HG03025 (cell line): ENCODE measurements around the gene STPG3.

Experiments
- ATAC-seq: cut with Tn5 transposase; IDR thresholded peaks from one replicate; pipeline ENCODE4 v1.9.1; 2021; ENCODE audit warnings: mild to moderate bottlenecking, moderate library complexity; ENCODE audit not compliant: unreplicated experiment, low FRiP score

STPG3 gene

DNA sequence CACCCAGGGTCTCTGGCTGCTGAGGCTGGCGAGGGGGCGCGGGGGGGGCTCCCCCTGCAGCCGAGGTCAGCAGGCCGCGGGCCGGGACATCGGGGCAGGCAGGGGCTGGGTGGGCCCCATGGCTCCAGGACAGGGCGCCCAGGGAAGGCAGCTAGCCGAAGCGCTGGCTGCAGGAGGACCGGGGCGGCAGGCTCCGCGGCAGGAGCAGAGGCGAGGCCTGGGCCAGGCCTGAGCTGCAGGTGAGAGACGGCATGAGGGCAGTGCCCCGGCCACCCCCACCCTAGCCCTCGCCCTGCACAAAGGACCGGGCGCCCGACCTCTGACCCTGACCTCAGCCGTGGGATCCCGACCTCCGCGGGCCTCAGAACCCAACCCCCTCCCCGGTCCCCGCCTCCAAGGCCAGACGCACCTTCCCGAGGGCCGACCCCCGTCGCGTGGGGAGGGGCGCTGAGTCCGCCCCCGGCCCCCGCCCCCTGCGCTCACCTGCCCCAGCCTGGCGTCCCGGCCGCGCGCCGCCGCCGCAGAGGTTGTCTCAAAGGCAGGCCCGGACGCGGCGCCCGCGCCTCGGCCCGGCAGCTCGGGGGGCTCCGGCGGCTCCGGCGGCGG lies 29.5 kb upstream of the STPG3 start:
- ATAC-seq, result no peak

DNA sequence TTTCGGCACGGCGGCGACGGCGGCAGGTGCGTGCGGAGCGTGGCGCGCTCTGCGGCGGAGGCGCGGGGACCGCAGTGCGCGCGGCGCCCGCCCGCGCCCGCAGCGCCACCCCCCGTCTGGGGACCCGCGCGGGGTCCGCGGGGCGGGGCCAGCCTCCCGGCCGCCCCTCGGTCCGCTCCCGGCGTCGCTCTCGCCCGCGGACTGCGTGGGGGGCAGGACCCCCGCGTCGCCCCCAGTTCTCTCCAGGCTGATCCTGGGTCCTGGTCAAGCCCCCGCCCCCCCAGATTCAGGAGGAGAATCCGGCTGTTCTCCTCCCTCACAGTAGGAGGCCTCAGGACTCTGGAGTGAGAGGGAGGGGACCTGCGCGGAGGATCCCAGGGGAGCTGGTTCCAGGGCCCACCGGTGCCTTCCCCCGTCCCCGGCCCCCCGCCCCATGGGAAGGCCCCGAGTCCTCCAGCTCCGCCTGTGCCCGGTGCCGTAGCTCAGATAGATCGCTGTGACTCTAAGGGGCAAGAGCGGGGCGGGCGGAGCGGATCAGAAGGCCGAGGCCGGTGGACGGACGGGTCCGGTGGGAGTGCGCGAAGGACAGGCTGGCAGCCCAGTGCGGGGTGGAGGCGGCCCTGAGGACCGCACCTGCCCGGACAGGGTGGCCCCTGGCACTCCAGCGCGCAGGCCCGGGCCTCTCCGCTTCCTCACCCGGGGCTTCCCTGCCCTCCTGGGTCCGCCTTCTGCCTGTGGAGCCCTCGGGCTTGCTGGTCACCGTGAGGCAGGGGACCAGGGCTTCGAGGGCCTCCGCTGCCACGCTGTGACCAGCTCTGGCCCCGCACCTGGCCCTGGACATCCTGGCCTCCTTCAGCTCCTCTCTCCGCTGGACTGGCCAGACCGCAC lies 28.7 kb upstream of the STPG3 start, which contains the start of gene RNF208:
RNF208 (minus strand) TSS at position 51 of the 888 bp plus-strand sequence. CDS start 1,028 bp downstream, outside the sequence.
- no peak for ATAC-seq

DNA sequence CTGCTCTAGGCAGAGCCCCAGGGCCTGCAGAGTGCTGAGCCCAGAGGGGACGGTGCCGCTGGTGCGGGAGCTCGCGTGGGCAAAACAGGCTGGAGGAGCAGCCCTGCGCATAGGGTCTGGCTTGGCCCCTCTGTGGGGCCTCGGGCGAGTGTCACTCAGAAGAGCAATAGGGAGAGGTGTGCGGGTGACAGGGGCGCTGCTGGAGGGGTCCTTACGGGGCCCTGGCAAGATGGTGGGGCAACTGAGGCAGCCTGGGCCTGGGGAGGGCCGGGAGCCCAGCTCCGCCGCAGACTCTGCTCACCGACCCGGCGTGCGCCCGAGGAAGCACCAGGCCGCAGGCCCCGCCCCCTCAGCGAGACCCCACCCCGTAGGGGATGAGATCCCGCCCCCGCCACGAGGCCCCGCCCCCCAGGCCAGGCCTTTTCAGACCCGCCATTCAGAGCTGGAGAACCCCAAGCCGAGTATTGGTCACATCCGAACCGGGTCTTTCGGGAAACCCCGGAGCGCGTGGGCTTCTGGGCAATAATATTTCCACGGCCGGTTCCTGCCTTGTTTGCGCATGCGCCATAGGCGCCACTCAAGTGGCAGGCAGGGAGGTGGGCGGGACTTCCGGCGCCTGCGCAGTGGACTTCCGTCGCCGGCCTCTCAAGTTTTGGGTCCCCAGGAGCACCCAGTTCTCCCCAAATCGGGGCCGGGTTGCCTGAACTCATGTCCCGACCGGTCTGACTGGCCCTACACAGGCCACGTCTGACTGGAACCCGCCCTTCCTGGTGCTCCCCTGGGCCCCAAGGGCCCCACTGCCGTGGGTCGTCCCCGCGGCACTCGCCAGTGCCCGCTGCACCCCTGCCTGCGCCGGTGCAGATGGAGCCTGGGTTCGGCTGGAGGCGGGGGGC lies 27.8 kb upstream of the STPG3 start:
- peak; percentile 67 for ATAC-seq

DNA sequence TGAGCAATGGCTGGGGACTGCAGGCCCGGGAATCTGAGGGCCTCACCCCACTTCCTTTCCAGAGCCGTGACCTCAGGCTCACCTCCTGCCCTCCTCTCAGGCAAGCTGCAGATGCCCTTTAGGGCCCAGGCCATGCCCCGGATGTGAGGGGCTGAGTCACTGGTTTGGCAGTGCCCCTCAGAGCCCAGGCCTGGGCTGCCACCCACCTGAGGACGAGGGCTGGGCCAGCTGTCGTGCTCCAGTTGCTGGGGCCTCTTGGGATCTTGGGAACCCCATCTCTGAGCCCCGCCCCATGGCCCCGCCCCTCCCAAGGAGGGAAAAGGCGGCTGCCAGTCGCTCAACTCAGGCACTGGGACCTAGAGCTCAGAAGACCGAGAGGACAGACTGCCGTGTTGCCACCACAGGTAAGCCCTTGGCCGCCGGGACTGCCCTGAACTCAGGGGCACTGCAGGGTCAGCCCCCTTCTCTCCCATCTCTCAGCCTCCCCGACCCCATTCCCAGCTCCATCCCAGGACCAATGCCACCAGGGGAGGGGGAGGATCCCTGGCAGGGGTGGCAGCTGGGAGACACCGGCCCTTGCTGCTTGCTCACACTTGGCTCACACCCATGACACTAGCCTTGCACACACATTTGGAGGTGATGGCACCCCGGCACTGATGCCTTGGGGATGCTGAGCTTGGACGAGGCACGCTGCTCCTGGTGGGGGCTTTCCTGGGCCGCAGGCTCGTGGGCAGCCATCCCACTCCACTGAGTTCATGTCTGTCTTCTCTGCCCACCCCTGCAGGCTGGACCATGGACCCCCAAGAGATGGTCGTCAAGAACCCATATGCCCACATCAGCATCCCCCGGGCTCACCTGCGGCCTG lies 26.0 kb upstream of the STPG3 start, which contains the start of gene CYSRT1:
CYSRT1 (plus strand) TSS at position 345 of the 865 bp plus-strand sequence; CDS start at position 793, 448 bp downstream.
- no peak for ATAC-seq

DNA sequence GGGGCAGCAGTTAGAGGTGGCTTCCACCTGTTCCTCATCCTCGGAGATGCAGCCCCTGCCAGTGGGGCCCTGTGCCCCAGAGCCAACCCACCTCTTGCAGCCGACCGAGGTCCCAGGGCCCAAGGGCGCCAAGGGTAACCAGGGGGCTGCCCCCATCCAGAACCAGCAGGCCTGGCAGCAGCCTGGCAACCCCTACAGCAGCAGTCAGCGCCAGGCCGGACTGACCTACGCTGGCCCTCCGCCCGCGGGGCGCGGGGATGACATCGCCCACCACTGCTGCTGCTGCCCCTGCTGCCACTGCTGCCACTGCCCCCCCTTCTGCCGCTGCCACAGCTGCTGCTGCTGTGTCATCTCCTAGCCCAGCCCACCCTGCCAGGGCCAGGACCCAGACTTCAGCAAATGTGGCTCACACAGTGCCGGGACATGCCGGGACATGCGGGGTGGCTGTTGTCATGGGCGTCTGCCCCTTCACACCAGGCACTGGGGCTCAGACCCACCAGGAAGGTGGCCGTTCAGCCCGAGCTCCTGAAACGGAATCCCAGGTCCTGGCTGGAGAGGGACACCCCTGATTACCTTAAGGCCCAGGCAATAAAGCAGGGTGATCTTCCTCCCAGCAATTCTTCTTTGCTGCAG lies 25.3 kb upstream of the STPG3 start:
- ATAC-seq, result no peak

DNA sequence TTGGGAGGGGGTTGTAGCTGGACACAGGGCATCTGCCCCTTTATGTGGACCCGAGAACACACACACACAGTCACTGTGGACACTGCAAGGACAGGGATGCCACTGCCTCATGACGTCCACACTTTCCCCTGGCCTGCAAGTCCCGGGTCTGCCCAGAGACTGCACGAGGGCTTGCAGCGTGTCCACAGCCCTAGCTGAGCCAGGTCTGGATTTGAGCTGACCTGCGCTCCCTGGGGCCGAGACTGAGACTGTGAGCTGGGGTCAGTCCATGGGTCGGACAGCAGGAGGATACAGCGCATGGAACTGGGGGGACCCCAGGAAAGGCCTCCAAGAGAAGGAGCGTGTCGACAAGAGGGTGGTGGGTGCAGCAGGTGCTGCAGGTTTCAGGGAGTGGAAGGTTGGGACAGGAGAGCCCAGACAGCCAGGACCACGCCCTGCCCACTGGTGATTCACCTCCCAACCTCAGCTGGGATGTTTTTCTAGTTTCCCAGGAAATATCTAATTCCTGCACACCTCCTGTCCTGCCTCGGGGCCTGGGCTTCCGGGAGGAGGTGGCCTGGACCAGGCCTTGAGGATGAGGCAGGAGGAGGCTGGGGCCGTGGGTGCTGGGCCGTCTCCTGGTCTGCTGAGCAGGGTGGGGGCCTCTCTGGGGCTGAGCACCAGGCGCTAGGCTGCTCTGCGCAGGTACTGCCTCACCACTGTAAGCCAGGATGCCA lies 24.6 kb upstream of the STPG3 start:
- ATAC-seq, result no peak

DNA sequence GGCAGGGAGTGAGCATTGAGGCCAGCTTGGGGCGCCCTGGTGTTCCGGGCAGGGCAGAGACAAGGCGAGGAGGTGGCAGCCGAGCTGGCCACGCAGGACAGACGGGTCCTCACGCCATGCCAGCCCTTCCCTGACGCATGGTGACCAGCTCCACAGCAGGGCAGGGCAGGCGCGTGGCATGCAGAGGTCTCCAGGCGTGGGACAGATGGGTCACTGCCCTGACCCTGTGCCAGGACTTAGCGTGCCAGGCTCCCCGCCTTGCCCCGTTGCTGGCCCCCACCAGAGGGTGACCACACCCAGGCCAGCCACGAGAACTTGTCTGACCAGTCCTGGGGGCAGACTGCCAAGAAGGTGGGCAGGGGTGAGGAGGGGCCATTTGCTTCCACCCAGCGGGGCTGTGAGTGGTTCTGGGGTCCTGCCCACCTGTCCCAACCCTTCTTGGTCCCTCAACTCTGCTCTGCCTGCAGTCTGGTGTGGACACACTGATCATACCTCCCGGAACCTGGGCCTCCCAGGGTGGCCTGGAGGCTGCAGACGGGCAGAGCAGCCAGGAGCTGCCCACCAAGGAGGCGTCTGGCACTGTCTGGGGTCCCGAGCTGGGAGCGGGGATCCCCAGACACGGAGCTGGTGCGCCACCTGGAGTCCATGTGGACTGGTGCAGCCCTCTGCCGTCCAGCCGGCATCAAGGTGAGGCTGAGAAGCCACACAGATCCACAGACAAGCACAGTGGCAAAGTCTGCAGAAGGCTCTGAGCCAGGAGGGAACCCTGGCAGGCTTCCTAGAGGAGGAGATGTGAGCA lies 23.8 kb upstream of the STPG3 start, which contains the start of gene RNF224:
RNF224 (plus strand) TSS at position 449 of the 799 bp plus-strand sequence. CDS start 834 bp downstream, outside the sequence.
- no peak for ATAC-seq

DNA sequence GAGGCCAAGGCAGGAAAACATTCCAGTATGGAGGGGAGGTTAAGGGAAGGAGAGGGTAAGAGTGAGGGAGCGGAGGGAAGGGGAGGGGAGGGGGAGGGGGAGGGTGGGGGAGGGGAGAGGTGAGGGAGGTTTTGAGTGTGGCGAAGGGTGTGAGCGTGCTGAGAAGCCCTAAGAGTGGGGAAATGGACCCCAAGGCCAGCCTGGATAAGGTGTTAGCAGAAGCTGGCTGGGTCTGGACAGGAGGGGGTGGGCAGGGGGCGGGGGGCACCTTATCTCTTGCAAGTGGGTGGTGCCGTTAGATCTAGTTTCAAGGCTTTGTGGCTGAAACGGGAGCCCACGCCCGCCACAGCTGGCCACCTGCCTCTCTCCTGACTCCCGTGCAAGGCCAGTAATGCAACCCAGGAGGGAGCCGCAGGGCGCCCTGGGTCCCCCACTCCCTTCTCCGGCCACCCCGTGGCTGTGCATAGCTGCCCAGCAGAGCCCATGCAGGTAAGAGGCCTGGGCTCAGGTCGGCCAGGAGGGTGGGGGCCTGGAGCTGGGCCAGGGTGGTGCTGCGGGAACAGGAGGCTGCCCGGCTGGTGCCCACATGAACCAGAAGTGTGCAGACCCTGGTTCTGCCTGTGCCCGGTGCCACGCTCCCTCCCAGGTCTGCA lies 23.1 kb upstream of the STPG3 start:
- no peak for ATAC-seq

DNA sequence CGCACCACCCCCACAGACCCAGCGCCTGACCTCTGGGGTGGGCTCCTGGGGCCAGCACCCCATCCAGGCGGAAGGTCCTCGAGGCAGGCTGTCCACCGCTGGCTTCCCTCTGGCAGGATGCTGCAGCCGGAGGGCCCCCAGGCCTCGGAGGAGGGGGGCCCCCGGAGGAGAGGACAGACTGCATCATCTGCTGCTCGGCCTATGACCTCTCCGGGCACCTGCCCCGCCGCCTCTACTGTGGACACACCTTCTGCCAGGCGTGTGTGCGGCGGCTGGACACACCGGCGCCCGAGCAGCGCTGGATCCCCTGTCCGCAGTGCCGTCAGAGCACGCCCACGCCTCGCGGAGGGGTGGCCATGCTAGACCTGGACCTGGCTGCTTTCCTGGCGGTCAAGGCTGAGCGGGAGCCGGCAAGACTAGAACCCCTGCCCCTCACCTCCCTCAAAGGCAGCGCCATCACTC lies 22.5 kb upstream of the STPG3 start:
- no peak for ATAC-seq

DNA sequence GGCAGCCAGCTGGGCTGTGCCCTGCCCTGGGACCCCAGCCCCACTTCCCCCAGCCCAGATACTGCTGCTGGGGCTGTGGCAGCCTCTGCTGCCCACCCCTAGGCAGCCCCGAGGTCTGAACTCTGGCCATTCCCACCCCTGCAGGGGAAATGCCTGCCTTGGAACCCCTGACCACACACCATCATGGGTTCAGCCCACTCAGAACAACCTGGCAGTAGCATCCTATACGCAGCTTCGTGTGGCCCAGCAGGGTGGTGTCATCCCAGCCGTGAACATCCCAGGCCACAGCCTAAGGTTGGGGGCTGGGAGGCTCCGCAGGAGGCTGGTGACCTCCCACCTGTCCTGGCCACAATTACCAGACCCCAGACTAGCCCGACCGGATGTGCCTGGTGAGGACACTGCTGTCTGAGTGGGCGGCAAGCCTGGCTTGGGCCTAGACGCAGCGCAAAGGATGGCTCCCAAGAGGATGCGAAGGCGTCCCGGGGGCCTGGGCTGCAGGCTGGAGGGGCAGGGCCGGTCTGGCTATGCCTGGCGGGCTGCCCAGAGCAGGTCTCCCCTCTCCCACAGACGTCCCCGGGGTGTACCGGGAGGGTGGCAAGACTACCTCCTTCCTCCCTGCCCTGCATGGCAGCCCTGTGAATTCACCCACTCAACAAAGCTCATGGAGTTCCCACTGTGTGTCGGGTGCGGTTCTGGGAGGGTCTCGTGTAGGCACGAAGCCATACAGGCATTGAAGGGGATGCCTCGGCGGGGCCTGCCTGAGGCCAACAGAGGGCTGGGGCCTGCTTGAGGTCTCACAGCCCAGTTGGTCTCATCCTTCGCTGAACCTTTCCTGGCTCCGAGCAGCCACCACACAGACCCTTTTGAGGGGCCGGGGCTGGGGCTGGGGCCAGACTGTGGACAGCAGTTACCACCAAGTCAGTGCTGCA lies 21.9 kb upstream of the STPG3 start:
- ATAC-seq, result no peak

DNA sequence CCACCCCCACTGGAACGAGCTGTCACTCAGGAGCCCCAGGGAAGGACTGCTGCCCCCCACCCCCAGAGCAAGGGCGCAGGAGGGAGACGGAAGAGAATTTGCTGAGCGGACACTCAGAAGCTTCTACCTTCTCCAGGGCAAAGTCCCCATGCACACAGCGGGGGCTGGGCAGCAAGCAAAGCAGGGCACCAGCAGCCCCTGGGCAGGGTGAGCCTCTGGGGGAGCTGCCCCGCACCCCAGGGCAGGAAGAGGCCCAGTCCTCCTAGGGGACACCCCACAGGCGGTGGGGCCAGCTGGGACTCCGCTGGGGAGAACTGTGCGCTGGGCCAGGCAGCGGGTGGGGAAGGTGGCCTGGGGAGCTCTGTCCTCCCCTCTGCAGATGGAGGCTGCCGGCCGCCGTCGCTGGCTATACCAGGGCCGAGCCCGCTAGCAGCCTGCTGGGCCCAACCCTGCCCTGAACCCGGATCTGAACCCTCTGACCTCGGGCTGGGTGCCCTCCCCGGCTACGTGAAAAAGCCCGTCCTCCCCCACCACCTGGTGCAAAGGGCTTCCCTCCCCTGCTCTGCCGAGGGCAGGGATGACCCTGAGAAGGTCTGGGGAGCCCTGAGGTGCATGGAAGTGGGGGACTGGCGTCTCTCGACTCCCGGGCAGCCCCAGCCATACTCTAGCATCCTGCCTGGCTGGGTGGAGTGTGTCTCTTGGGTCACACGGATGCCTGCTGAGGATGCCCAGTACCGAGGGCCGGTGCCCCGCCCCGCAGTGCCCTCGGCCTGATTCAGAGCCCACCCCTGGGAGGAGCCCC lies 21.0 kb upstream of the STPG3 start:
- ATAC-seq, result no peak

DNA sequence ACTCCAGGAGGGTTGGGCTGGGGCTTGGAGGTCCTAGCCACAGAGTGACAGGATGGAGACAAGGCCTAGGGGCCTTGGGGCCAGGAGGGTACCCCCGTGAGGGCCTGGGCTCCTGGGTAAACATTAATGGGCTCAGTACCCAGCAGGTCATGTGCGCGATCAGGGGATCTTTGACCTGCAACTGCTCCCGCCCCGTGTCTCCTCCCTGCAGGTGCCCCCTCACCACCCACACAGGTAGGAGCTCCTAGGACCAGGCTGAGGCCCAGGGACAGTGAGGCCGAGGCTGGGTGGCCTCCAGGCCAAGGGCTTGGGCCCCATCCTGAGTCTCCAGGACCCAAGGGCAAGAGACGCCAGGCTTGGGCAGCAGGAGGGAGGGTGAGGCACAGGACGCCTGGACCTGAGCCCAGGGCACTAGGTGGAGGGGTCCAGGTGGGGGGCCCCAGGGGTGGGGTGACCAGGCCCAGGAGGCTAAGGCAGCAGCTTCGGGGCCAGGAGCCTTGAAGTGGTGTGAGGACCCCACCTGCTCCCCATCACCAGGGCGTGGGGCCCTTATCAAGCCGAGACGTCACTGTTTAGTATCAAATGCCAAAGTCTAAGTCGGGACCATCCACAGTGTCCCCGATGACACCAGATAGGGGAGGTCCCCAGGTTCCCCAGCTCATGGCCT lies 20.2 kb upstream of the STPG3 start, which contains the start of gene SLC34A3:
SLC34A3 (plus strand) TSS at position 197 of the 667 bp plus-strand sequence. CDS start 802 bp downstream, outside the sequence.
- no peak for ATAC-seq

DNA sequence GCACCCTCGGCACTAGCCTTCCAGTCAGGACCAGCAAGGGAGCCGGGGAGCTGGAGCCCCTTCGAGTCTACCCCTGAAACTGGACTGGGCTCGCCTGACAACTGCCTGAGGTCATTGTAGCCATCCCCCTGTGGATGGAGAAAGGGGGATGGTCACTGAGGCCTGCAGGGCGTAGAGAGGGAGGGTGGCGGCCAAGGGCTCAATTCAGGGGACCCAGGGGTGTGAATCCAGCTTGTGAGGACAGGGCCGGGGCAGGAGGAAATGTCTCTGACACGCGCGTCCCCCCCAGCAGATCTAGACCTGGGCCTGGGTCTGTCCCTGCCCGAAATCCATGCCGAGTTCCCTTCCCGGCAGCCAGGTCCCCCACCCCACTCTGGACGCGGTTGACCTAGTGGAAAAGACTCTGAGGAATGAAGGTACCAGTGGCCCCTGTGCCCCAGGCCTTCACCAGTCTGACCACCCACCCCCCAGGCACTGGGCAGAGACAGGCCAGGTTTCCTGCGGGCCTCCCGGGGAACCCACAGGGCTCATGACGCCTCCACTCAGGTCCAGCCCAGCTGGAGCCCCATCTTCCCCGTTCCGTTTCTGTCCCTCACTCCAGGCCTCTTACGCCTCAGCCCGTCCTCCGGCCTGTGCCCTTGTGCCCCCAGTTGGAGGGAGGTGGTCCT lies 19.6 kb upstream of the STPG3 start:
- no peak for ATAC-seq

DNA sequence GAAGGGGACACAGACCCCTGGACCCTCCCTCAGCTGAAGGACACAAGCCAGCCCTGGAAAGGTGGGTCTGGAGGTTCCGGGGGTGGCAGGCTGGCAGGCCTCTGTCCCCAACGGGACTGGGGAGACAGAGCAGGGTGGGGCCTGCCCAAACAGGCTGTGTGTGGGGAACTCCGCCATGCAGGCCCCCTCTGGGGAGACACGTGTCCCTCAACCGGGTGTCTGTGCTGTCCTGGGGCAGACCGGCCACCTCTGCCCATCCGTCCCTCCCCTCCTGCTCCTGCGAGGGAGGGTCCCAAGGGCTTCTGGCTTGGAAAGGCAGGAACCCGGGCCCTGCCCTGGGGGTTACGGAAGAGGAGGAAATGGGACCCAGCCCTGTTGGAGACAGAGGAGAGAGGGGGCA lies 19.0 kb upstream of the STPG3 start:
- ATAC-seq, result no peak
